ENCODE data around the gene FAM53A.

FAM53A gene

GRCh38 chr4:1600211-1600780, 83.8 kb downstream of the FAM53A start:
- TF ChIP-seq GATA2 (IDR thresholded peaks at IDR 0.05; ENCODE audit: low read depth, low read length) (no peak), GATA3 (IDR thresholded peaks at IDR 0.05; ENCODE audit: low read depth, low read length) (no peak)

GRCh38 chr4:1599491-1600210, 84.5 kb downstream of the FAM53A start:
- TF ChIP-seq GATA3 (IDR thresholded peaks at IDR 0.05; ENCODE audit: low read depth, low read length): no peak
- no peak for TF ChIP-seq GATA2 (IDR thresholded peaks at IDR 0.05; ENCODE audit: low read depth, low read length)

GRCh38 chr4:1599026-1599481, 85.1 kb downstream of the FAM53A start:
- no peak for TF ChIP-seq GATA3 (IDR thresholded peaks at IDR 0.05; ENCODE audit: low read depth, low read length)
- TF ChIP-seq GATA2 (IDR thresholded peaks at IDR 0.05; ENCODE audit: low read depth, low read length): no peak

- TF ChIP-seq GATA3 (IDR thresholded peaks at IDR 0.05; ENCODE audit: low read depth, low read length) (no peak), GATA2 (IDR thresholded peaks at IDR 0.05; ENCODE audit: low read depth, low read length) (no peak)
Observed at GRCh38 chr4:1598206-1599025, 85.7 kb downstream of the FAM53A start.

- TF ChIP-seq GATA3 (IDR thresholded peaks at IDR 0.05; ENCODE audit: low read depth, low read length): no peak
- TF ChIP-seq GATA2 (IDR thresholded peaks at IDR 0.05; ENCODE audit: low read depth, low read length): no peak
Observed at GRCh38 chr4:1597021-1597931, 86.8 kb downstream of the FAM53A start.

GRCh38 chr4:1596393-1596792, 87.7 kb downstream of the FAM53A start:
- TF ChIP-seq GATA3 (IDR thresholded peaks at IDR 0.05; ENCODE audit: low read depth, low read length): no peak
- TF ChIP-seq GATA2 (IDR thresholded peaks at IDR 0.05; ENCODE audit: low read depth, low read length): no peak

GRCh38 chr4:1595789-1596325, 88.3 kb downstream of the FAM53A start:
- TF ChIP-seq GATA3 (IDR thresholded peaks at IDR 0.05; ENCODE audit: low read depth, low read length): no peak

- TF ChIP-seq GATA2 (IDR thresholded peaks at IDR 0.05; ENCODE audit: low read depth, low read length) (no peak), GATA3 (IDR thresholded peaks at IDR 0.05; ENCODE audit: low read depth, low read length) (no peak)
Observed at GRCh38 chr4:1594871-1595788, 89.0 kb downstream of the FAM53A start.

- TF ChIP-seq GATA3 (IDR thresholded peaks at IDR 0.05; ENCODE audit: low read depth, low read length): no peak
- TF ChIP-seq GATA2 (IDR thresholded peaks at IDR 0.05; ENCODE audit: low read depth, low read length): no peak
Observed at GRCh38 chr4:1593881-1594345, 90.2 kb downstream of the FAM53A start.

GRCh38 chr4:1593458-1593857, 90.7 kb downstream of the FAM53A start:
- peak; percentile 92 for TF ChIP-seq GATA2 (IDR thresholded peaks at IDR 0.05; ENCODE audit: low read depth, low read length)
- TF ChIP-seq GATA3 (IDR thresholded peaks at IDR 0.05; ENCODE audit: low read depth, low read length): no peak

- TF ChIP-seq GATA2 (IDR thresholded peaks at IDR 0.05; ENCODE audit: low read depth, low read length): no peak
- TF ChIP-seq GATA3 (IDR thresholded peaks at IDR 0.05; ENCODE audit: low read depth, low read length): no peak
Observed at GRCh38 chr4:1592709-1593417, 91.2 kb downstream of the FAM53A start.
